Tibial nerve (tissue), 4 donors: ENCODE measurements around the gene CARD11.
"Not testable (repeated sequence)": the region's sequence is repeated elsewhere in the genome, so short reads cannot be mapped to it uniquely, and the experiment has no call there.

Experiments used
- CTCF ChIP-seq, 5 experiments: fragments of 200-600 bp in 3 of 5; fragments of 450-650 bp in 2 of 5; sonication (generic) in 3 of 5; IDR thresholded peaks; one replicate each; pipeline ENCODE4 v1.5.1; 2016 to 2019; ENCODE audit warnings: antibody characterized with exemption in 5 of 5, mild to moderate bottlenecking in 3 of 5, moderate library complexity in 2 of 5
- EP300 ChIP-seq, 2 donors: sonication (generic); formaldehyde crosslinking; IDR thresholded peaks; one replicate each; pipeline ENCODE4 v1.6.1; 2017; ENCODE audit warnings: antibody characterized with exemption in 2 of 2, mild to moderate bottlenecking in 1 of 2

- TF ChIP-seq CTCF, EP300 (IDR thresholded peaks at IDR 0.05): not testable (repeated sequence)
Measured at GRCh38 chr7:2920480-2920879, 123.2 kb downstream of the CARD11 start.
